HG03135 (cell line): ENCODE measurements around the gene ENKD1.

ENCODE experiments used
- ATAC-seq: cut with Tn5 transposase; IDR thresholded peaks from one replicate; pipeline ENCODE4 v1.9.1; 2021; ENCODE audit warnings: mild to moderate bottlenecking, moderate library complexity; ENCODE audit not compliant: unreplicated experiment

ENKD1 gene

DNA sequence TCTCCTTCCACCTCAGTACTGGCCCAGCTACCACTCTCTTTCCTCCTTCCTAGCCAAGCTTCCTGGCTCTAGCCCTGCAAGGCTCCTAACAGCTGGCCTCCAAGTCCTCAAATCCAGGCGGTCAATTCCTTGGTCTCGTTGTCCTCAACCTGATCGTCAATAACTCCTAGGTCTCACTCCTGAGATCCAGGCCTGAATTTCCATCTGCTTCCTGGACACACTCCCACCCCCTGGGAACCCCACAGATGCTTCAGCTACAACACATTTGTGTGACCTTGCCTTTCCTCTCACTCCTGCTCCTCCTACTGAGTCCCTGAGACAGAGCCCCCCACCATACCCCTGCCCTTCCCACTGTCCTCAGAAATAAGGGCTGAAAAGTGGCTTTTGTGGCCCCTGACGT lies 2.3 kb downstream of the ENKD1 start:
- ATAC-seq: no peak

DNA sequence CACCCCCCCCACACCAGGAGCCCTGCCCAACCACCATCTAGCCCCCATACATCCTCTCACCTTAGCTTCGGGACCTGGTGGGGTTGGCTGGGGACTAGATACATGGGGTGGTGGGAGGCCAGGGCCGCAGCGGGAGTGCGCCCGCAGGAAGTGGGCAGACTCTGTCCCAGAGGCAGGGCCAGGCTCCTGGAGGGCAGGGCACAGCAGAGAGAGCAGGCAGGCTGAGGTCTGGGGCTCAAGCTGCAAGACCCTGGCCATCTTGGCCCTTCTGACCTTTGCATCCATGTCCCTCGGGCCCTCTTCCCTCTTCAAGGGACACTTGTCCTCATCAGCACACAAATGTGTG lies 2.7 kb downstream of the ENKD1 start:
- ATAC-seq: no peak

DNA sequence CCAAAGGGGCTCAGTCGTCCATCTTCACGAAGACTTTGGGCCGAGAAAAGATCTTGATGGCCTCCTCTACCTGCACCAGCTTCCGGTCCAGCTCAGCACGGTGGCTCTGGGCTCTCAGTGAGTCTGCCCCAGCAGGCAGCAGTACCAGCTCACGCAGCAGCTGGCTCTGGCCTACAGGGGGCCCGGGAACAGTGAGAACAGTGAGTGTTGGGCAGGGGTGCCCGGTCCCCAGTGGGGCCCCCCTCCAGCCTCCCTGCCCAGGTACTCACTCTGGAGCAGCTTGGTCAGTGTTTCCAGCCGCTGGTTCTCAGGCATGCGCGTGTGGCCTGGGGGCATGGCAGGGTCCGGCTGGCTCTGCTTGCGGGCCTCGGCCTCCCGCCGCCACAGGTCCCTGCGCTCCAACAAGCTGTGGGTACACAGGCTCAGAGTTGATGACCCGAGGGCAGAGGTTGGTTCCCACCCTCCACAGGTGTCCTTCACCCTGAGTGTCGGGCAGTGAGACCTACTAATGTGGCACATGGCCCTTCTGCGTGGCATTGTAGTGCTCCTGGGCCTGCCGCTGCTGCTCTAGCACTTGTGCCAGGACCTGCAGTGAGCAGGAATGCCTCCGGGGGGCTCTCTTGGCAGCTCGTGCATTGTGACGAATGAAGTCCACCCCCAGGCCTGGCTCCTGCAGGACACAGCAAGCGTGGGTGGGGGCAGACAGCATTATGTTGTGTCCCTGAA lies 3.2 kb downstream of the ENKD1 start:
- no peak for ATAC-seq

DNA sequence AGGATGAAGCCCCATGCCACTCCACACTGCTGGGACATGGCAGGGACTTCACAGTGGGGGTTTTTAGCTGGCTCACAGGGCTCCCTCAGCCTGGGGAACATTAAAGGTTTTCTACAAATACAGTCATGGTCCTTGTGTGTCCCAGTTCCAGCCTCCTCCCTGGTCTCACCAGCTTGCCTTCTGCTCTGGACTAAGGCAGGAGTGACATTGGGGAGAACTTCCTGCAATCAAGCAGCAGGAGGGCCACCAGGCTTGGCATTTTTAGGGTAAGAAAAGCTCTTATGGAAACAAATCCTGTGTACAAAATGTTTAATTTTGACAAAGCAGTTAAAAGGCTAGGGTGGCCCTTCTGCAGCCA lies 3.9 kb downstream of the ENKD1 start:
- ATAC-seq: no peak

DNA sequence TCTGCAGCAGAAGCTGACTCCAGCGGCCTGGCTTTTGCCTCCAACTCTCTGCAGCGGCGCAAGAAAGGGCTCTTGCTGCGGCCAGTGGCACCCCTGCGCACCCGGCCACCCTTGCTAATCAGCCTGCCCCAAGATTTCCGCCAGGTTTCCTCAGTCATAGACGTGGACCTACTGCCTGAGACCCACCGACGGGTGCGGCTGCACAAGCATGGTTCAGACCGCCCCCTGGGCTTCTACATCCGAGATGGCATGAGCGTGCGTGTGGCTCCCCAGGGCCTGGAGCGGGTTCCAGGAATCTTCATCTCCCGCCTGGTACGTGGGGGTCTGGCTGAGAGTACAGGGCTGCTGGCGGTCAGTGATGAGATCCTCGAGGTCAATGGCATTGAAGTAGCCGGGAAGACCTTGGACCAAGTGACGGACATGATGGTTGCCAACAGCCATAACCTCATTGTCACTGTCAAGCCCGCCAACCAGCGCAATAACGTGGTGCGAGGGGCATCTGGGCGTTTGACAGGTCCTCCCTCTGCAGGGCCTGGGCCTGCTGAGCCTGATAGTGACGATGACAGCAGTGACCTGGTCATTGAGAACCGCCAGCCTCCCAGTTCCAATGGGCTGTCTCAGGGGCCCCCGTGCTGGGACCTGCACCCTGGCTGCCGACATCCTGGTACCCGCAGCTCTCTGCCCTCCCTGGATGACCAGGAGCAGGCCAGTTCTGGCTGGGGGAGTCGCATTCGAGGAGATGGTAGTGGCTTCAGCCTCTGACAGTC lies 4.5 kb downstream of the ENKD1 start:
- ATAC-seq: no peak

DNA sequence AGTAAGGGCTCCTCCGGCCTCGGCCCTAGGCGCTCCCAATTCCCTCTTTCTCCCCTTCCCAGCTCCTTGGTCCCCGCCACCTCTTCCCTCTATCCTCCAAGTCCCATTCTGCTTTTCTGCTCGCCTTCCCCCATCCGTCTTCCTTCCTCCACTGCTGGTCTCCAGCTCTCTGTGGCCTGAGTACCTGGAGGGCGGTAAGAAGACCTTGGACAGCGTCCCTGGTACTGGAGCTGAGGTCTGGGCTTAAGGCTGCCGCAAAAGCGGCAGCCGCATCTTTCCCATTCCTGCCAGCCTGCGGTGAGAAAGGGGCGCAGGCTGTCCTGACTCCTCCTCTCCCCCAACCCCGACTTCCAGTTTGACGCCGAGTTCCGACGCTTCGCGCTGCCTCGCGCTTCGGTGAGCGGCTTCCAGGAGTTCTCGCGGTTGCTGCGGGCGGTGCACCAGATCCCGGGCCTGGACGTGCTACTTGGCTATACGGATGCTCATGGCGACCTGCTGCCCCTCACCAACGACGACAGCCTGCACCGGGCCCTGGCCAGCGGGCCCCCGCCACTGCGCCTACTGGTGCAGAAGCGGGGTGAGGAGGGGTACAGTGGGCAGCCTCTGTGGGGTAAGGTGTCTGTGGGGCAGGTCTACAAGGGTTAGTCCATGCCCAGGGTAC lies 5.3 kb downstream of the ENKD1 start:
- ATAC-seq: peak; percentile 2

DNA sequence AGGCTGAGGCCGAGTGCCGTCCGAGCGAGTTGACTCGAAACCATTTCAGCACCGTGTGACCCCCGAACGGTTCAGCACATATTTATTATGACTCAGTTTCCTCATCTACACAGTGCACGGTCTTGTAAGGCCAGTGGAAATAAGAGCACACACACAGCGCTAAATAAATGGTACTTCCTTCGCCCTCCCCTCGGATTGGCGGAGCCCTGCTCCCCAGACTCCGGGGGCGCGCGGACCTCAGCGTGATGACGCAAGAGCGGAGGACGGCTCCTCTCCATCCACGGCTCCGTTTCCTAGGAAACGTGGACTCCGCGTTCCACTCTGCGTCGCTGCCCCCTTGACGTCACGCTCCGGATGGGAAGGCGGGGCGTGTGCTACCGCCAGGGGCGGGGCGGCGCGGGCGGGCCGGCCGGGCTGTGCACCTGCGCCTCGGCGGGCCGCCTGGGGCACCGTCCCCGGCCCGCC lies 6.0 kb downstream of the ENKD1 start, which contains the start of gene PARD6A:
Gene PARD6A (plus strand): TSS at position 397 of the 465 bp plus-strand sequence. CDS start 79 bp downstream, outside the sequence.
- ATAC-seq: peak; percentile 65

DNA sequence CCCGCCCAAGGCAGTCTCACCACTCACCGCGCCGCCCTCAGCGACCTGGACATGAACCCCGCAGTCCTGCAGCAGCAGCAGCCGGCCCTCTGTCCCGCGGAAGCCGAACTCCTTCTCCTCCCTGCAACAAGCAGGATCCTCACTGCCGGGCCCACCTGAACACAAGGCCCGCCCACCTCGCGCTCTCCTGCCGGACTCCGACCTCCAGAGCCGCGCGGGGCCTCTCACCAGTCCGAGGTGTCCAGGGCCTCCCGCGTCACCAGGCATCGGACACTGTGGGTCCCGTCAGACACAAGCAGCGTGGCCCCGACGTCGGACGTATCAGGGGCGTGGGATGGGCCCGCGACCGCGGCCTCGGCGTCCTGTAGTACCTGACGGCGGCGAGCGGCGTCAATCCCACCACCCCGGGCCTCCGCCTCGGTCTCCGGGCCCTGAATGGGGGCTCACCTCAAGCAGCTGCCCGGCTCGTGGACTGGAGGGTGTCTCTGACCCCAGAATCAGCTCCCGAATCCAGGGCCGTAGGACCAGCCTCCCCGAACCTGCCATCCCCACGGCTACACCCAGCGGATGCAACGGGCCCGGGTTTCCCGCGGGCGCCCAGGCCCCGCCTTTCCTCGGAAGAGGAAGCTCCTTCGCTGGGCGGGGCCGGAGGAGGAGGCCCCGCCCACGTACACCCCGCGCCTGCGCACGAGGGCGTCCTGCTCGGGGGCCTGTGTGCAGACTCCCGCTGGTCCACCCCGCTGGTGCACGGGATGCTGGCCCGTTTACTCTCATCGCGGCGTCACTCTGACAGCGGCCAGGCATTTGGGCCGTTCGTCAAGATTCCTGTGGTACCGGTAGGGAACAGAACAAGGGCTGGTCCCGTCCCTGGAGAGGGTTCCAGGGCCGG lies 6.6 kb downstream of the ENKD1 start, which contains the start of gene ACD:
Gene ACD (minus strand): TSS at position 586 of the 889 bp plus-strand sequence. CDS start 40 bp downstream, at position 546.
- ATAC-seq: peak; percentile 47

DNA sequence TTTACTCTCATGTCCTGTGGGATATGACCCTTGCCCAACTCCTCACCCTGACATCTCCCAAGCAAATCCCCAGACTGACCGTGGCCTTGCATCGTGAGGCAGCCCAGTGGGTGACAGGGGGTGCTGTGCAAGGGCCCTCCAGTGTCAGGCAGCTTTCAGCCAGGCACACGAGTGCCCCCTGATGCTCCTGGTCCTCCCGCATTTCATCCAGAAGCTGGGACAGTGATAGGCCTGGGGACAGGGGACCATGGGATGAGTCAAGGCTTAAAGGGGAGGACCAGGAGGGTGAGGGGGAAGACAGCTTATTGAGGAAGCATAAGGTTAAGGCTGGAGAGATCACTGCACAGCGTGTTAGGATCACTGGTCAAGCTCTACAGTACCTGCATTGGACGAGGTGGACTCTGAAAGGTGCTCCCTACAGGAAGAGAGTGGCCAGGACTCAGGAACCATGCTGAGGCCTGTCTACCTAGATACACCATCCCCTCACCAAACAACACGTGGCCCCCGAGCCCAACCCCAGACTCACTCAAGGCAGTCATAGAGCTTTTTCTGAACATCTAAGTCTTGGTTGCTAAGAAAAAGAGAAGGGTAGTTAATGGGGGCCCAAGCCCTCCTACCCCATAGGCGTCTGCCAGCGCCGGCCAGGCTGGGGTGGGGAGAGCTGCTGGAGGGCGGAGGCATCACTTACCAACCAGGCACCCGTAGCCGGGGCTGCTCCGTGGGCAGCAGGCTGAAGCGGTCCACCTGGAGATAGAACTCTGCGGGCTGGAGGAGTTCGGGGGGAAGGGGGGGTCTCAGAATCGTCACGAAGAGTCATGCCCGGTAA lies 7.5 kb downstream of the ENKD1 start:
- no peak for ATAC-seq

DNA sequence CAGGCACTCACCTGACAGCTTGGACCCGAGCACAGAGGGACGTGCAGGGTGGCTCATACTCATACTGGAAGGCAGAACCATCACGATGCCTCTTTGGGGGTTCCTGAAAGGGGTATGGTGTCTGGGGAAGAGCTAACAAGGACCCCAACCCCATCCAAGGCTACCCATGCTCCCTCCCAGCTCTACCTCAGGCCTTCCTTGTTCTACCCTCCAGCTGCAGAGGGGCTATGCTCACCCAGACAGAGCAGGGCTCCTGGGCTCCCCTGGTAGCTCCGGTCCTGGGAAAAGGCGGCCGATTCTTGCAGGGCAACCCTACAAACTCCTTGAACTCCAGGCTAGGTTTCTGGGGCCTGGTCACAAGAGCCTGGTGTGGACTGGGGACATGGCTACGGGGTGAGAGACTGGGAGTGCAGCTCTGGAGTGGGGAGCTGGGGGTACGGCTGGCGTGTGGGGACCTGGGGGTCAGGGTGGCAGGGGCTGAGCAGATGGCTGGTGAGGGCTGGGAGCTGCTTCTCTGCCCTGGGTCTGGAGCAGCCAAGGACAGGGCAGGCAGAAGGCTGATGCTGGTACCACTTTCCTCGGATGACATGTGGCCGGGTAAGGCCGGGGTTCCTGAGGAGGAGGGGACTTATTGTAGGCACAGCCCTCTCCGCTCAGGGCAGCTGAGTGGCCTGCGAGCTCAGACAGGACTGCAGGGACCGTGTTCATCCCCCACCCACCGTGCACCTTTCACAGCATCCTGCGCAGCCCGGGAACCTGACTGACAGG lies 8.6 kb downstream of the ENKD1 start:
- no peak for ATAC-seq

DNA sequence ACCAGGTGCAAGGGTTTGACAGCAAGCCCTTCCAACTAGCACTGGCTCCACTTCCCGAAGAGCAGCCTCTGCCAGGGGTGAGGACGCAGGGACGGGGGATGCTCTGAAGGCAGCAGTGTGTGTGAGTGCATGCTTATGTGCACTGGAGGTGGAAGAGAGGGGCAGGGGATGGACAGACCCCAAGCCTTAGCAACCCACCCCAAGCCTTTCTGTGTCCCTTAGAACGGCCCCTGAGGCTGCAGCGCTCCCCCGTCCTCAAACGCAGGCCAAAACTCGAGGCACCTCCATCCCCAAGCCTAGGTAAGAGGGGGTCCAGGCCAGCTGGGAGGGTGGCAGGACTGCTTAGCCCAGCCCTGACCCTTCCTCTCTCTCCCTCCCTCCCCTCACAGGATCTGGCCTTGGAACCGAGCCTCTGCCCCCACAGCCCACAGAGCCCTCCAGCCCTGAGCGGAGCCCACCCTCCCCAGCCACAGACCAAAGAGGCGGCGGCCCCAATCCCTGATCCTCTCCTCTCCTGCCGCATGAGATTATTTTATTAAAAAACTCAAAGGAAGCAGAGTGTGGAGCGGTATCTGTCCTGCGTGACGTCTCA lies 9.4 kb downstream of the ENKD1 start:
- ATAC-seq: no peak

DNA sequence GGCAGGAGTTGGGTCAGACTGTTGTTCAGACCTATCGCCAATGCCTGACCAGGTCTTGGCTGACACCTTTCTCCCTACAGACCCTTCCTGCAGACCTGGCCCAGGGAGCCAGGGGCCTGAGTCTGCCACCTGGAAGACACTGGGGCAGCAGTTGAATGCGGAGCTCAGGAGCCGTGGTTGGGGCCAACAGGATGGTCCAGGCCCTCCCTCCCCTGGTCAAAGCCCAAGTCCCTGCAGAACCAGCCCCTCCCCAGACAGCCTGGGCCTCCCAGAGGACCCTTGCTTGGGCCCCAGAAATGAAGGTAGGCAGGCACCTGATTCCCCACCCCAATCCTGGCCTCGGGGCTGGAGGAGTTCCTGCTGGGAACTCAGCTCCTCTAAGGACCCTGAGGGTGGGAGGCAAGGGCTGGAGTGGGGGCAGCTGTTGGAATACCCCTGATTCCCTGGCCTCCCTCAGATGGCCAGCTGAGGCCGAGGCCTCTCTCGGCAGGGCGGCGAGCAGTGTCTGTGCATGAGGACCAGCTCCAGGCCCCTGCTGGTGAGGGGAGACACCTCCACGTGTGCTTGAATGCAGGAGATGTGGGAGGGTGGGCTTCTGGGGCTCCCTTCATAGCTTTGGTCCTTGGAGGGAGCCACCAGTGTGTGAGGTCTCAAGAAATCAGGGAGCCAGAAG lies 10.1 kb downstream of the ENKD1 start:
- ATAC-seq: no peak

DNA sequence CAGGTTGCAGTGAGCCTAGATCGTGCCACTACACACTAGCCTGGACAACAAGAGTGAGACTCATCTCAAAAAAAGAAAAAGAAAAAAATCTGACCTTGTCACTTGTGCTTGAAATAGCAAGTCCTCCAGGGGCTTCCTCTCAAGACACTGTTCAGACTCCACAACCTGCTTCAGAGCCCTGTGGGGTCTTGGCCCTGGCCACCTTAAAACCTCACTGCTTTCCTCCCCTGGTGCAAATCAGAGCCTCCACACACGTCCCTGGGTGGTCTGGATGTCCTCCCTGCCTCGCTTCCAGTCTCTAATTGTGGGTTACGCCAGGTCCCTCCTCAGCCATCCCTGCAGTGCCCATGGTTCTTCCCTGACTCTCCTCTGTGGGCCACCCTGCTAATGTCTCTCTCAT lies 11.2 kb downstream of the ENKD1 start:
- no peak for ATAC-seq

DNA sequence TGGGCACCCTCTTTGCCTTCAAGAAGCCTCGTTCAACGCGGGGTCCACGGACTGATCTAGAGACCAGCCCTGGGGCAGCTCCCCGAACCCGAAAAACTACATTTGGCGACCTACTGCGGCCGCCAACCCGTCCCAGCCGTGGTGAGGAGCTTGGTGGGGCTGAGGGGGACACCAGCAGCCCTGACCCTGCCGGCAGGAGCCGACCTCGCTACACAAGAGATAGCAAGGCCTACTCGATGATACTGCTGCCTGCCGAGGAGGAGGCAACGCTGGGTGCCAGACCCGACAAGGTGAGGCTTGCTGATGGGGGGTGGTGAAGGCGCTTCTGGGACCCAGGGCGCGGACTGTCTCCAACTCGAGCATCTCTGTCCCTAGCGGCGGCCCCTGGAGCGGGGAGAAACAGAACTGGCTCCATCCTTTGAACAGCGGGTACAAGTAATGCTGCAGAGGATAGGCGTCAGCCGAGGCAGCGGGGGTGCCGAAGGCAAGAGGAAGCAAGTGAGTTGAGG lies 12.1 kb downstream of the ENKD1 start:
- no peak for ATAC-seq

DNA sequence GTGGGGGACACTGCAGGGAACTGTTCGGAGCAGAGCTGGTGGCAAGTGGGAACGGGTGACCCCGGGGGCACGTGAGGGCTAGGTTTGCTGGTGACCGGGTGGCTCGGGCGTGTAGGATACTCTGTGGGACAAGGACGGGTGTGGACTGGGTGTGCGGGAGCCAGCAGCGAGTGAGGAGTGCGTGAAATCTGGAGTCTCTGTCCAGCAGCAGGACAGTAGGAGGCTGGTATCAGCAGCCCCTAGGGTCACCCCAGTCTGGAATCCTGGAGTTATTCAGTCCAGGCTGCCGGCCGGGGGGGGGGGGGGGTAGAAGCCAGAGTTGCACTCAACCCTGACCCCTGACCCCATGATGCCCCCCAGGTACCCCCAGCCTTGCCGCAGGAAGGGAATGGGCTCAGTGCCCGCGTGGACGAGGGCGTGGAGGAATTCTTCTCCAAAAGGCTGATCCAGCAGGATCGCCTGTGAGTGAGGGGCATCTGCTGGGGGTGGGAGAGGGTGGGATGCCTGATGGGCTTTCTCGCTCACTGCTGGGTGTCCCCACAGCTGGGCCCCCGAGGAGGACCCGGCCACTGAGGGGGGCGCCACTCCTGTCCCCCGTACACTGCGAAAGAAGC lies 12.7 kb downstream of the ENKD1 start:
- ATAC-seq: no peak

DNA sequence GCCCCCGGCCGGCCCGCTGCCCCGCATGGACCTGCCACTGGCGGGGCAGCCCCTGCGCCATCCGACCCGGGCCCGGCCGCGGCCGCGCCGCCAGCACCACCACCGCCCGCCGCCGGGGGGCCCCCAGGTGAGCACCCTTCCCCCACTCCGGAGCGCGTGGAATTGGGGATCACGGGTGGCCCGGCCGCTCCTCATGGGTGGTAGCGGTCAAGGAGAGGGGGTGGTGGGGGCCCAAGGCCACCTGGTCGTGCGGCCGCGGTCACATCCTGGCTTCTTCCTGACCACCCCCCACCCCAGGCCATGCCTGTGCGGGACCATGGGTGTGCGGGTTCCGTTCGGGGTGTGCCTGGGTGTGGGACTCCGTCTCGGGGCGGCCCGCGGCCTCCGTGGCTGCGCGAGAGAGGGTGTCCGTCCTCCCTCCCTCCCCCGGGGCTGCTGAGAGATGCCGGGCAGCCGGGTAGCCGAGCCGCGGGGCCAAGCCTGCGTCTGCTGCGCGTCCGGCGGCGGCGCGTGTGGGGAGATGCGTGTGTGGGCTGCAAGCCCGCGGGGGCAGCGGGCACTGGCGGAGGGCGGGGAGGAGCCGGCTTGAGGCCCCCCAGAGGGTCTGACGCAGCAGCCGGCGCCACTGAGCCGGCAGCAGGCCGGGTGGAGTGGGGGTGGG lies 13.3 kb downstream of the ENKD1 start:
- no peak for ATAC-seq

DNA sequence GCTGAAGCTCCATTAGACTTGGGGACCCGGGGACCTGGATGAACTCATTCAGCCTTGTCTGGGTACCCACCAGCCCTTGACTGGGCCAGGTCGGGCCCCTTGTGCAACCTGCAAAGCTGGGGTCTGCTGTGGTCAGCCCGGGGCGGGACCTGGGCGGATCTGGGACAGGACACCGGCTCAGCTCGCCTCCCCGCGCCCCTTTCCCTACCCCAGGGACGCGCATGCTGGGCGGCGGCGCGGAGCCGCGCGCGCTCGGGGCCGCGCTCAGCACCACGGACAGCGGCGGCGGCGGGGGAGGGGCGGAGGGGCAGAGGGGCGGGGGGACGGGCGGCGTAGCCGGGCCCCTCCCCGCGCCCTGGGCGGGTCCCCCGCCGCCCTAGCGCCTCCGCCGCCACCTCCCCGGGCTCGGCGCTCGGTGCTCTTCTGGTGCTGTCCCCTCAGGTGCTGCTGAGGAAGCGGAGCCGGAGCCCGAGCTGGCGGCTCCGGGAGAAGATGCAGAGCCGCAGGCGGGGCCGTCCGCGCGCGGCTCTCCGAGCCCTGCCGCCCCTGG lies 13.9 kb downstream of the ENKD1 start:
- ATAC-seq: no peak
